UCSD-AML1 (cell line): ENCODE results near the gene WDR89.
"Not testable (repeated sequence)": the region's sequence is repeated elsewhere in the genome, so short reads cannot be mapped to it uniquely, and the experiment has no call there.

Experiments used
- DNase-seq: peaks from one replicate; lab custom pipeline; 2025; ENCODE audit not compliant: unreplicated experiment; lab: John Stamatoyannopoulos, UW

Gene WDR89, protein sequence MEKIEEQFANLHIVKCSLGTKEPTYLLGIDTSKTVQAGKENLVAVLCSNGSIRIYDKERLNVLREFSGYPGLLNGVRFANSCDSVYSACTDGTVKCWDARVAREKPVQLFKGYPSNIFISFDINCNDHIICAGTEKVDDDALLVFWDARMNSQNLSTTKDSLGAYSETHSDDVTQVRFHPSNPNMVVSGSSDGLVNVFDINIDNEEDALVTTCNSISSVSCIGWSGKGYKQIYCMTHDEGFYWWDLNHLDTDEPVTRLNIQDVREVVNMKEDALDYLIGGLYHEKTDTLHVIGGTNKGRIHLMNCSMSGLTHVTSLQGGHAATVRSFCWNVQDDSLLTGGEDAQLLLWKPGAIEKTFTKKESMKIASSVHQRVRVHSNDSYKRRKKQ

GRCh38 chr14:63641473-63642228, at the start of gene WDR89:
Gene WDR89 (minus strand): TSS chr14:63641871. CDS start chr14:63599942, 41,929 bp downstream.
- peak; percentile 97 for DNase-seq

DNA sequence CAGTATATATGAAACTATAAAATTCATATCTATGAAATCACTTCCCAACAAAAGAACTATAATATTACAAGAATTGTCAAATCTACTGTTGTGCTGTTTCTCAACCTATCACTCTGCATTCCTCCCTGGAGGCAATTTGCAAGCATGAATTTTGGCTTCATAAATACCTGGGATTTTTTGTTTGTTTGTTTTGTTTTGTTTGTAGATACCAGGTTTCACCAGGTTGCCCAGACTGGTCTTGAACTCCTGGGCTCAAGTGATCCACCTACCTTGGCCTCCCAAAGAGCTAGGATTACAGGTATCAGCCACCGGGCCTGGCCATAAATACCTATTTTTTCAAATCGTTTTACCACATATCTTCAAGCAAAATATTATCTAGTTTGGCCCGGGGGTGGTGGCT, 47.5 kb upstream of the WDR89 start:
- DNase-seq: no peak

- no peak for DNase-seq
Measured at GRCh38 chr14:63686926-63687325, 45.3 kb upstream of the WDR89 start.

DNA sequence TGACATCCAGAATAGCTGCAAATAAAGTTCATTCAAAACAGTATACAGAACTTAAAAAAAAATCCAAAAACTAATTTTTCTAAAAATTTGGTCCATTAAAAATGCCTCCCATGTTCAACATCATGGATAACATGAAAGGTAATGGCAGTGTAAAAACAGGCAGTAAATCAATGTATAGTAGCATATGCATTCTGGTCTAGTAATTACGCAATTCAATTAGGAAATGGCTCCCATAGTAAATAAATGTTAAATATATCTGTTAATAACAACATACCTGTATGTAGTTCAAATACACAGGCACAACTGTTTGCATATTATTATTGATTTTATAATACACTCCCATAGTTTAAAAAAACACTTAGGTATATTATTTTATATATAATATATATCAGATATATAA, 43.7 kb upstream of the WDR89 start:
- DNase-seq: no peak

DNA sequence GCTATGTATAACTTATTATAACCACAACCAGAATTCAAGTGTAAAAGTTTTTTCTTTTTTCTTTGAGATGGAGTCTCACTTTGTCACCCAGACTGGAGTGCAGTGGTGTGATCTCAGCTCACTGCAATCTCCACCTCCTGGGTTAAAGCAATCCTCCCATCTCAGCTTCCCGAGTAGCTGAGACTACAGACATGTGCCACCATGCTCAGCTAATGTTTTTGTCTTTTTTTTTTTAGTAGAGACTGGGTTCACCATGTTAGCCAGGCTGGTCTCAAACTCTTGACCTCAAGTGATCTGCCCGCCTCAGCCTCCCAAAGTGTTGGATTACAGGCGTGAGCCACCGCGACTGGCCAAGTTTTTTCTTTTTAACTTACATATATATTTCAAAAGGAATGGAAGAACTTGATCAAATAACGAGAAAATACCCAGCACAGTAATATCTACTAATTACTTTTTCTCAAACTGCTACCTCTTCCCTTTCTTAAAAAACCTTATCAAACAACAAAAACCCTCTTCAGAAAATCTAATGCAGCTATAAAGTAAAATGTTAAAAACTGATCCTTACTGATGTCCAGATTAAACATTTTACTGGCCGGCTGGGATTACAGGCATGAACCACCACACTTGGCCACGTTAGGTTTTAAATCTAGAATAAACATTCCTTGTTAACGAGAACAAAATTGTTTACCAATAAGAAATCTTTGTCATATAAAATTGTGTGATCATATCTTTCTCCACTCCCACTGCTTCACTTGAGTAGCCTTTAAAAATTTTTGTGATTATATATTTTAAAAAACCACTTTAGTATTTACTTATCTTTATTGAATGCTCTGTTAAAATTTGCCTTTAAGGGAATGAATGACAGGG, 41.3 kb upstream of the WDR89 start:
- DNase-seq: no peak

DNA sequence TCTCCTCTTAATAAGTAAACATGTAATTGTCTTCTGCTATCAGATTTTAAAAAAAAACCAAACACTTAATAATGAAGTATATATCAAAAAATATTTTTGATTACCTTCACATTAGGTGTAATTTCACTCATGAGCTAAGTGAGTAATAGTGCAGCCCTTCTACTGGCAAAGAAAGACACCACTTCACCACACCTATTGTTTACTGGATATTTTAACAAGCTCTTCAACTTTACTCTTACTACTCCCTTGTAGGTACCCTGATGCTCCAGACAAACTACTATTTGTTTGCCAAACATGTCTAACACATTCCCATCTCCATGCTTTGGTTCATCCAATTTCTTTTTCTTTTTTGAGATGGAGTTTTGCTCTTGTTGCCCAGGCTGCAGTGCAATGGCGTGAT, 36.9 kb upstream of the WDR89 start:
- DNase-seq: no peak

DNA sequence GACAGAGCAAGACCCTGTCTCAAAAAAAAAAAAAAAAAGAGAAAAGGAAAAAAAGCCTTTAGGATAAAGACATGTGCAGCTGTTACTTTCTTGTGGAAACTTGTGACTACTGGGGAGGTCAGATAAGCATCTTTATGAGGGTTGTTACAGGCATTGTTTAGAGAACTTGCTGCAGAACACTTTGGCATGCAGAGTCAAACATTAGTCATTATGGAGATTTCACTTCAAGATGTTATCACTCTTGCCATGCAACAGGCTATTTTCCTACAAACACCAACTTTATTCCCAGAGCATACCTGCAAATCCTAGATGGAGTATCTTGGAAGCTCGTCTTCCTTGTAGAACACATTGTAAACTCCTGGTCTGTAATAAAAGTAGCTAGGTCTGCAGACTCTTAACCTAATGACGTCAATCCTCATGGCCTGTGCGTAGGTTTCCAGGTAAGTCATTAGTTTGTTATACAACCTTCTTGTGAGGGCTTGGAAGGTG, 36.3 kb upstream of the WDR89 start:
- no peak for DNase-seq

- DNase-seq: no peak
Measured at GRCh38 chr14:63676615-63677014, 34.9 kb upstream of the WDR89 start.

DNA sequence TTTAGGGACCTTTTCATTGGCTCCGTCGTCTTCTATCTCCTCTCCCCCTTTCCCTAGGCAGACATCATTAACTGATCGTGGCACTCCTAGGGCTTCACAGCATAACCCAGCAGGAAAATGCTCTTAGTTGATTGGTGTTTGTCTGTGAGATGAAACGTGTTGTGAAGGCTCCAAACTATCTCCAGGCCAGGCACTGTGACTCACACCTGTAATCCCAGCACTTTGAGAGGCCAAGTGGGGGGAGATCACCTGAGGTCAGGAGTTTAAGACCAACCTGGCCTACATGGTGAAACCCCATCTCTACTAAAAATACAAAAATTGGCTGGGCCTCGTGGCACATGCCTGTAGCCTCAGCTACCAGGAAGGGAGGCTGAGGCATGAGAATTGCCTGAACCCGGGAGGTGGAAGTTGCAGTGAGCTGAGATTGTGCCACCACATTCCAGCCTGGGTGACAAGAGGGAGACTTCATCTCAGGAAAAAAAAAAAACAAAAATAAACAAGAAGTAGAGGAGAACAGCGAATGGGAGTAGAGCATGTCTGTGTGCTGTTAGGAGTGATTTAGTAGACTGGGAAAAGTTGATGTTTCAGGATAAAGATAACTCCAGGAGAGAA, 32.3 kb upstream of the WDR89 start:
- DNase-seq: no peak

GRCh38 chr14:63673255-63673654, 31.6 kb upstream of the WDR89 start:
- no peak for DNase-seq

GRCh38 chr14:63672417-63673180, 30.9 kb upstream of the WDR89 start:
- DNase-seq: no peak

DNA sequence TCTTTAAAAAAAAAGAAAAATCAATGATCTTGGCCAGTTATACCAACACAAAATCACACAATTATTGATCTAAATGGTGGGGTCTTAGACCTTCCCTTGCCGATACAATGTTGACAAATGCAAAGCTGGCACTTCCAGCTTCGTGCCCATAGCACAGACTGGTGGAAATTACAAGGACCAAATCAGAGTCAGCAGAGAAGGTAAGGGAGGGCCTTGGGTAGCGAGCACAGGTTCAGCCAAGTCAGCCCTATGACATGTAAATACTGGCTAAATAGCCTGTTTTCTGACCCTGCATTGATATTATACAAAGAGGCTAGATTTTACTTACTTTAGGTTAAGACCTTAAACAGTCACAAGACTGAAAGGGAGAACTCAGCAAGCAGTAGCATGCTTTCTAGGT, 30.3 kb upstream of the WDR89 start:
- no peak for DNase-seq

DNA sequence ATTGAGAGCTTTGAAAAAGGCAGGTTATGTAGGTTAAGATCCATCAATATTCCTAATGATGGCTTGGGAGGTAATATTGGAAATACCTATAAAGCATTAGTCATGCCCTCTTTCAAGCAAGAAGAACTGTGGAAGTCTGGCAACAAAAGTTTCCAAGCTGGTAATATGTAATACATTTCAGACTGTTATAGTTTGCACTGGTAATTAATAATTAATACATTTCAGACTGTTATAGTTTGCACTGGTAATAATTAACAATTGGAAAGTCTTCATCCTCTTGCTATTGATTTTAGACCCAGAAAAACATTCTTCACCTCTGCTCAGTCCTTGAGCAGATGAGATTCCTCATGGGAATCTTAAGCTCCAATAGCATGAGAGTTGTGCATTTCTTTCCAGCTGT, 29.0 kb upstream of the WDR89 start:
- no peak for DNase-seq

- no peak for DNase-seq
Measured at GRCh38 chr14:63666335-63666734, 24.7 kb upstream of the WDR89 start.

GRCh38 chr14:63663428-63664341, 22.0 kb upstream of the WDR89 start:
- no peak for DNase-seq

DNA sequence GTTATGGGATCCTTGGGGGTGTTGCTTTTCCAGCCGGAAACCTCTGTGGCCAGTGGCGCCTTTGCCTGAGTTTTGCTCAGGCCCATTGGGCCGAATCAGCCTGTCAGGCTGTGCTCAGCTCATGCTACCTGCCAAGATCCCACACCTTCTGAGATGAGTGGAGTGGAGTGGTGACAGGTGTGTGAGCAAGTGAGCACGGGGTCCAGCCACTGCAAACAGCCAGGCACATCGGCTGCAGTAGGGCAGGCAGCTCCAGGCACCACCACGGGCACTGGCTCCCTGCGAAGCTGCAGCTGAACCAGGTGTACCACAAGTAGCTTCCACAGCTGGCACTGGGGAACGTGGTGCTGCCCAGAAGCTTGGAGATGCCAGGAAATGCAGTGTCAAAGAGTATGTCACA, 21.1 kb upstream of the WDR89 start:
- DNase-seq: no peak

DNA sequence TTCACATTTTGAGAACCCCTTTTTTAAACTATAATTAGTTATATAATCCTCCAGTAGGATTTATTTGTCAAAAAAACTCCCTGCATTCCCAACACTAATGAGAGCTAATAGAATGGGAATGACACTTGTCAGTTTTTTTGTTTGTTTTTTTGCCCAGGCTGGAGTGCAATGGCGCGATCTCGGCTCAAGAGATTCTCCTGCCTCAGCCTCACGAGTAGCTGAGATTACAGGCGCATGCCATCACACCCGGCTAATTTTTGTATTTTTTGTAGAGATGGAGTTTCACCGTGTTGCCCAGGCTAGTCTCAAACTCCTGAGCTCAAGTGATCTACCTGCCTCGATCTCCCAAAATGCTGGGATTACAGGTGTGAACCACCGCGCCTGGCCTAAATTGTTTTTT, 20.2 kb upstream of the WDR89 start:
- DNase-seq: not testable (repeated sequence)

GRCh38 chr14:63659726-63660125, 18.1 kb upstream of the WDR89 start:
- no peak for DNase-seq

DNA sequence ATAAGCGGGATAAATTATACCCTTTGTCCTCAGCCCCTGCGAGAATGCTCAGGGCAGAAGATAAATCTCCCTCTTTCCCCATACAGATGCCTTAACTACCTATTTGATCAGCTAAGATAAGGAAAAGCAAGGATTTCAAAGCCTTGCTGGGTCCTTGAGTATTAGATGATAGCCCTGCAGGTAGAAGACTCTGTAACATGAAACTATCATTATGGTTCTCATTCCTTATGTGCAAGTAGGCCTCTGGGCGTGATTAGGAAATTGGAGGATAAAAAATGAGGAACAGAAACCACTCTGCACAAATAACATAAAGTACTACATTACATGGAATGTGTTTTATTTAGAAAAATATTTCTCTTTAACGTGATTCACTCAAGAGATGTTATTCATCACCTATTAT, 14.5 kb upstream of the WDR89 start:
- DNase-seq: no peak
